Tongue (tissue), 2 donors: ENCODE data around the gene SLC44A1. TPM values are rescaled to one million over a fixed set of nuclear protein-coding genes. Genes with fewer than 3 reads are reported as not detected.

Experiments
- DNase-seq: peaks from one replicate; pipeline ENCODE4 v3.0.0-alpha.2; 2015
- total RNA-seq: library from RNA; depleted of rRNA; stranded (reverse); fragments of >200 nt; gene quantifications from one replicate; pipeline ENCODE4 v1.2.3, GENCODE V29; 2014

Gene SLC44A1
- total RNA-seq, 1 donor from 2014 or later: 32.0 TPM

DNA sequence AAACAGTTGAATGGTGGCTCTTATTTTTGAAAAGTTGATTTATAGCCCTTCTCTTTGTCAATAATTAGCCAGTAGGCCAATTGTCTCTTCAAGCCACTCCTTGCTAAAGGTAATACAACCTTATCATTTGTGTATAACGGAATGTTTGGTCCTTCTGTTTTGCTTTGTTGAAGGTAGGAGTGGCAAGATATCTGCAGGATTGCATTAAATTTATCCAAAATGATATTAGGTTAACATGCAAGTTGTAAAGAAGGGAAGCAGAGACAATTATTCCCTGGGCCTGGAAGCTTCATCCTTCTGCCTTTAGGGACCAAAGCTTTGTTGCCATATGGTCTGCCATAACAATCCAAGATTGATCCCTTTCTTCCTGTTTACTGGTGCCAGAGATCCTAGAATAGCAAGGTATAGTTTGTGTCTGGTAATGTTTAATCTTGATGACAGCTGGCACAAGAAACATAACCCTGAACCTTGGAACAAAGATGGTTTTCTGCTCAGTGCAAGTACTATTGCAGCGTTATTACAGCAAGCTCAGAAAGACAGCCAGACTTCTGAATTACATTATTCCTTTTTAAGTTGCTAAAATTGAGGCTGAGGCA lies 187.9 kb downstream of the SLC44A1 start:
- DNase-seq: no peak

DNA sequence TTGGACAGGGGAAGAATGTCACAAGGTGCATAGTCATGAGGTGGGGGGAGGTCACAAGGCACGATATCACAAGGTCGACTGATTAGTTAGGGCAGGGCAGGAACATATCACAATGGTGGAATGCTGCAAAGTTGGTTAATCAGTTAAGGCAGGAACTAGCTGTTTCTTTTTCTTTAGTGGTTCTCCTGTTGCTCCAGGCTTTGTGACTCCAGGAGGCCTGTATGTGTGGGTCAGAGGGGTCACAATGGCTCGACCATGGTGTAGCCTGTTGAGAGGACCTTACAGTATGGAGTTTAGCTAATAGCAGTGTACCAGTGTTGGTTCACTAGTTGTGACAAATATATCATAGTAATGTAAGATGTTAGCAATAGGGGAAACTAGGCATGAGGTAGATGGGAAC lies 191.0 kb downstream of the SLC44A1 start:
- no peak for DNase-seq

DNA sequence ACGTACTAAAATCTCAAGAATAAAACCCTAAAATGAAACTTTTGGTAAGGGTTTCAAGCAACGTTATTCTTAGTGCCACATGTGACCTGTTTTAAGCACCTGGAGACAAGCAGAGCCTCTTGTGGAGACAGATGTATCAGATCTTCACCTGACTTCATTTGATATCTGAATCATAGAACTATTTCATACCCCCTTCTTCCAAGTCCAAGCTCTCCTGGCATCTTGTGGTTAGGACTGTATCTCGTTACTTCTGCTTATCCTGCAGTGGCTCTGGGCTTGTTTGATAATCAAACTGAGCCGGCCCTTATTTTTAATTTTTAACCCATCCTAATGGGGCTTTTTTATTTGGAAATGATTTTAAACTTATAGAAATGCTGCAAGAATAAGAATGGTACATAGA lies 192.3 kb downstream of the SLC44A1 start:
- DNase-seq: no peak

DNA sequence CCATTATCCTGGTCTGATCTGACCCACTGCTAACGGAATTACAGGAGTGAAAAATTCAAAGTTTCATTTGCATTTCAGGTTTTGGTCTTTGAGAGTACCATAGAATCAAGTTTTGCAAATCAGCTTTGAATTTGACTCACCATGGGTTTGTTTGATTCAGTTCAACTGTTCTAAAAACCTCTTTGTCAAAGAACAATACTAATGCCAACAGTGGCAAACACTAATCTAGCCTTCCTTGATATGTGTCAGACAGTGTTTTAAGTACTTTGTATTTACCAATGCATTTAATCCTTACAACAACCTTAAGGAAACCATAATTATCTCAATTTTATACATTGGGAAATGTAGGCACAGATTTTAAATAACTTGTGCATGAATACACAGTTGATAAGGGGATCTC lies 193.3 kb downstream of the SLC44A1 start:
- DNase-seq: no peak

DNA sequence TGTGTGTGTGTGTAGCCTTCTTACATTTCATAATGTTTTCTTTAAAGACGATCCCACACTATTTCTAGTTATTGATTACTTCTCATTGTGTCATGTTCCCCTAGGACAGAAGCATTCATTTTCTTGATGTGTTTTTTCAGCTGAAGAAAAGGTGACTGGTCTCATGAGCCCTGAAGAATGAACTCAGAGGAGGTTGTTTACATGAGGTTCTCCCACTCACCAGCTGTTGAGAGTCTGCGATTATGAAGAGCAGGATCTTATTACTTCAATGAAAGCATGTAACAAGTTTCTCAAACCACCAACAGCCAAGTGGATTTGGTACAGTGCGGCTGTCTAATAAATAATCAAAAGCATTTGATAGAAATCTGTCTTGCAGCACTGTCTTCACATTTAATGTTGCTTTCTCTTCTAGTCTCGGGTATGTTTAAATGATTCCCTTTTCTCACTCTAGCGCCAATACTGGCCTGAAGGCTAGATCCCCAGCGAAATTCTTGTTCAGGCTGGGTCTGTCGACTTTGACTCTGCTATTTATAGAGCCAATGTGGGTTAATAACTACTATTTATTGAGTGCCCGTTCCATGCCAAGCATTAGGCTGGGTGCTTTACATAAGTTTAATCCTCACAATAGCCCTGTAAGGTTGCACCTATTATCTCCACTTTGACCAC lies 193.8 kb downstream of the SLC44A1 start:
- DNase-seq: peak; percentile 80

DNA sequence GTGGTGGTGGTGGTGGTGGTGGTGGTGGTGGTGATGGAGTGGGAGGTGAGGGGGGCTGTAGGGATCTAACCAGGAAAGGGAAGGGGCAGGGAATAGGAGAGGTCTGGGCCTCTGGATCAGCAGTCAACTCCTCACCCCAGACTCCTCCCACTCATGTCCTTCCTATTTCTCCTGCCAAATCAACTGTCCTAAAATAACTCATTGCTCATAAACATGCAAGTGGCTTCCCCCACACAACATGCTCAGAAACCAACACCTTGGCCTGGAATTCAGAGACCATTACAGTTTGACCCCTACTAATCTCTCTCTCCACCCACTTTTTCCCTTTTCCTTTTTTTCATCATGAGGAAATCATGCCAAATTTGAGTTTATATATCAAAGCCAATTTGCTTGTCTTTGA lies 195.0 kb downstream of the SLC44A1 start:
- peak; percentile 63 for DNase-seq

DNA sequence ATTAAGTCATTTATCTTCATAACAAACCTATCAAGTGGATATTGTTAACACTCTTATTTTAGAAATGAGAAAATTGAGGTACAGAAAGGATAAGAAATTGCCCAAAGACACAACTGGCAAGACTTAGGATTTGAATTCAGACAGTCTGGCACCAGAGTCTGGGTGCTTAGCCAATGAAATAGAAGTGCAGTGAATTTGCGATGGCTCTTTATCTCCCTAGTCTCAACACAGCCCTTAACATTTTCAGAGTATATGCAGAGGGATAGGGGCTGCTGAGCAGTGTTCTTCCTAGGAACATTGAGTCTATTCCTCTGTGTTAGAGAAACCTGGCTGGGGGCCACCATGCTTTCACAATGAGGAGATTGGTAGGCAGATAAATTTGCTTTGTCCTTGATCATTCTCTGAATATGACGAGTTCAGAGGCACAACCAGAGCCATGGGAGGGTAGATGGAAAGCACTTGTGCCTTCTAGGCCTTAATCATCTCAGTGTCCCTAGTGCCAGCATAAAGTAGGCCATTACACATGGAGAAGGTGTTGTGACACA lies 197.2 kb downstream of the SLC44A1 start:
- DNase-seq: no peak

DNA sequence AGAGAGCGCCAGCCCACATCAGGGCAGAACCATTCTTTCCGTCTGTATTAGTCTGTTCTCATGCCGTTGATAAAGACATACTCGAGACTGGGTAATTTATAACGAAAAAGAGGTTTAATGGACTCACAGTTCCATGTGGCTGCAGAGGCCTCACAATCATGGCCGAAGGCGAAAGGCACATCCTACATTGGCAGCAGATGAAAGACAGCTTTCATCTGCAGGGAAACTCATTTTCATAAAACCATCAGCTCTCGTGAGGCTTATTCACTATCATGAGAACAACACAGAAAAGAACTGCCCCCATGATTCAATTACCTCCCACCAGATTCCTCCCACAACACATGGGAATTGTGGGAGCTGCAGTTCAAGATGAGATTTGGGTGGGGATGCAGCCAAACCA lies 198.7 kb downstream of the SLC44A1 start:
- no peak for DNase-seq

DNA sequence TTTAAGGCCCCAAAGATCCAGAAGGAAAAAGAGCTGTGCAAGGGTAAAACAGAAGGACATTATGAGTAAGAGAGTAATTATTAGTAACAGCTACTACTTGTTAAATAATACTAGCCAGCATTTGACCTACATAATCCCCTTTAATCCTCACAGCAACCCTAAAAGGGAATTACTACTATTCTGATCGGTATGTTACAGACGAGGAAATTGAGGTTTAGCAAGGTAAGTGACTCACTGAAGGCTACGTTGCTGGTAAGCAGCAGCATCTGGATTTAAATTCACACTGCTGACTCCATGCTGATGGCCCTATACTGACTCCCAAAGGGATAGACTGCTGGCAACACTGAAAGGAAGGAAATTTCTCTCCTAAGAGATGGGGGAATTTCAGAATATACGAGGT lies 199.7 kb downstream of the SLC44A1 start:
- no peak for DNase-seq

DNA sequence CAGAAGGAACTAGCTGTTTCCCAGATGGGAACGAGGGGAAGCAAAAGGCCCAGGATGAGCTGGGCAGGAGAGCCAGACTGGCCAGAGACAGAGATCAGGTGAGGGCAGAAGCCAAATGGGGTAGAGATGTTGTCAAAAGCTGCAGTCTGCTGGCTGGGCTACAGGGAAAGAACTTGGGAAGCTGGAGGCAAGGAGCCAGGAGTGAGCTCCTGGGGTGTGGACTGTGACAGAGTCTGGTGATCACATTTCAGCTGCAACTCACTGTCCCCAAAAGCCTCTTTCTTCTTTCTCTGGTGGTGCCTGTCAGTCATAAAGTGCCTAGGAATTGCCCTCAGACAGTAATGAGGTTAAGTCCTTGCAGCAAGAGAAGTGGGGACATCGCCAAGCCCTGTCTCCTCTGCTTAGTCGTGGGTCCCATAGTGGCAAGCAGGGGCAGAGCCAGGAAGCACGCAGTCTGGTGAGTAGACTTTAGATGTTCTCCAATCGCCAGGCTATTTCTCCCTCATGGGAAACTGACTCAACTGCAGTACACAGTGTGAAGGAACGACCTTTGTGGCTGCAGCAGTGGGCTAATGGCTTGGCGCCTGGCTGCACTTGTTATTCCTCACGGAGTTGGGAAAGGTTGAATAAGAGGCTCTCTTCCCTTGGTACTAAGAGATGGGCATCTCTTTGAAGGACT lies 200.9 kb downstream of the SLC44A1 start:
- peak; percentile 71 for DNase-seq

DNA sequence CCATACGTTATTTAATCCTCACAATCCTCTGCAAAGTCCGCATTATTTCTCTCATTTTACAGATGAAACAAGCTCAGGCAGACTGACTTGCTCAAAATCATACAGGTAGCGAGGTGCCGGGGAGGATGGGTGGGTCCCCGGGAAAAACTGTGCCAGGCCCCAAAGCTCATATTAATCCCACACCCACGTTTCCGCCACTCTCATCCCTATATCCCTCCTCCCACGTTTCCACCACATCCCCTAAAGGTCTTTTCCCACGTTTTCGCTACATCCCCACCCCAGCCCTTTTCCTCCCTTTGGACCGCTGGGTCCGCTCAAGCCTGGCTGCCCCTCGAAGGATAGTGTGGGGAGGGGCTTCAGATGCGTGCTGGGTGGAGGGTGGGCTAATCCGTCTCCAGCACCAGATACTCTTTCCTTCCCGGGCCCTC lies 202.9 kb downstream of the SLC44A1 start:
- no peak for DNase-seq

DNA sequence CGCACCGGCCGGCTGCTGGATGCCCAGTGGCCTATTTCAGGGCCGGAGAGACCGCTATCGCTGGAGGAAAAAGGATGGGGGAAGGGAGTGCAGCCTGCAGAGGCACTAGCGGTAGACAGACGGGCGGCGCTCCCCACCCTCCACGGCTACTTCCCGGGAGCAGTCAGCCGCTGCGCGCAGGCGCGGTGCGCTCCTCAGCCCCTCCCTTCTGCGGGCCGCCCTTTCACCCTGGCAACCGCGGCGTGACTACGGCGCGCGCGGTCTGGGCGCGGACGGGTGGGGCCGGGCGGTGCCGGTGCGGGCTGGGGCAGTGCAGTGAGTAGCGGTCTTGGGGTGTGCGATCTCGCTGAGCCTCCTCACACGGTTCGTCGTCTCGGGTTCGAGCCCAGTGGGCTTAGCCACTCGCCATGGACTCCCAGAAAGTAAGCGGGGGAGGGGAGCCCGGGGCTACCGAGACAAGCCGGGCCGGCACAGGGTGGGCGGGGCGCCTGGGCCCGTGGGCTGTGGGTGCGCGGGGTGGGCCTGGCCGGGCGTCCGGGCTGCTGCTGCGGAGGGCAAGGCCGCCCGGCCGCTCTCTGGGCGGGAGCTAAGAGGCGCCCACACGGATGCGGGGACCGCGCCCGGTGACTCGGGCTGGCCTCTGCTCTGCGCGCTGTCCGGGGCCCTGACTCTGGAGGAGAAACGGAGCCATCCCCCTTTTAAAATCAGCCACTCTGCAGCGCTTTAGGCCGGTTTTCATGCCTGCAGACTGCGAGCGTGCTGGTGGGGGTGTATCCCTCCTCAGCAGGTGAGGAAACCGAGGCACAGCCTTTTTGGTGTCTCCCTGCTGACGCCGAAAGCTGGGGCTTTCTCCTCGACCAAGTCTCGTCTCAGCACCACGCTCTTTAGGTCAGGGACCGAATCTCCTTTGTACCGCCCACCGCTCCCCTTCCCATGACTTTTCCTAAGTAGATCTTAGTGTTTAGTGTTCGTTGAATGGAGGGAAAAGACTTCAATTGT lies 203.7 kb downstream of the SLC44A1 start, which contains the start of gene FSD1L:
Gene FSD1L (plus strand): TSS at position 221 of the 999 bp plus-strand sequence. CDS start 187 bp downstream, at position 408.
- DNase-seq: peak; percentile 95

DNA sequence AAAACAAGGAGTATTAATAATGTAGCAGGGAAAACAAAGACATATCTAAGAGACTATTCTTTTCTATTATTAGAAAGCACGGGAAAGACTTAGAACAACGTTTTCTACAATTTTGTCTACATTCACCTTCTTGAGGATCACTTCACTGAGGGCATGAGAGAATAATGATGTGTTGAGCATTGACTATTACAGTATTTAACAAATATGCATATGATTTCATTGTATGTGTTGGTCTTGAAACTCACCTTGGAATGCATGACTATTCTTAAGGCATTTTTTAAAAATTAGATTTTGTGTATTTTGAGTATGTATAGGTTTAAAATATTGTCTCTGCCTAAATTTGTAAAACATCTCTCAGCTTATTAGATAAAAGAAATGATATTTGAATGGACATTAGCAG lies 204.6 kb downstream of the SLC44A1 start:
- no peak for DNase-seq

DNA sequence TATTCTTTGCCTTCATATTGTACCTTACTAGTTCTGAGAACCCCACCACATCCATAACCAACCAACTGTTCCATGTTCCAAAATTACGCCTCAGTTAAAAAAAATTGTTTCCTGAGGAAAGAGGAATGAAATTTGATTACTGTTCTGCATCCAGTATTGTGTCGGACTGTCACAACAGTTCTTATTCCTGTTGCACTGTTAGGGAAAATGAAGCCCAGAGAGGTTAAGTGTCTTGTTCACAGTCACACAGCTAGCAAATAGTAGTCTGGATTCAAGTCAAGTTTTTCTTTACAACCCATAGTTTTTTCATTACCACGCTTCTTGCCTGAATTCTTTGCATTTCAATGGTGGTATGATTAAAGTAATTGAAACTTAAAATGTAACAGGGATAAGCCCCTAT lies 207.7 kb downstream of the SLC44A1 start:
- DNase-seq: no peak

DNA sequence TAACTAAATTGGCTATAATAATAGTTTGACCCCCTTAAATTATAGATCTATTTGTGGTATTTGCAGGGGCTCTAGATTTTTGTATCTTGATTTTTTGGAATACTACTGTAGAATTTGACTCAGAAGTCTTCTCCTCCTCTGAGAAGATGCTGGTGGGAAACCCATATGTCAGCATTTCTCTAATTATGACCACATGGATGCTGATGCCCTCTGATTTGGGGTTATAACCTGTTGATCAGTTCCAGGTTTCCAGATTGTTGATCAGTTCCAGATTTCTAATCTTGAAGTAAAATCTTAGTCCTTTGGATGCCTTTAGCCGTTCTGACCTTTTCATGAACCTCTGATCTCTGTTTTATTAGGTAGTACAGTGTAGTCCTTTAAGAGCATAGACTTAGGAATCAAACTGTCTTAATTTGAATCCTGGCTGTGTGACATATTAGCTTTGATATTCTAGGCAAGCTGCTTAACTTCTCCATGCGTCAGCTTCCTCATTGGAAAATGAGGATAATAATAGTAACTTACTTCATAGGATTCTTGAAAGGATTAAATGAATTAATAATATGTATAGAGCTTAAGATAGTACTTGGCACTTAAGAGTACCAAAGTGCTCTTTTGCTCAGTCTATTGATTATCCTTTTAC lies 211.5 kb downstream of the SLC44A1 start:
- DNase-seq: no peak

DNA sequence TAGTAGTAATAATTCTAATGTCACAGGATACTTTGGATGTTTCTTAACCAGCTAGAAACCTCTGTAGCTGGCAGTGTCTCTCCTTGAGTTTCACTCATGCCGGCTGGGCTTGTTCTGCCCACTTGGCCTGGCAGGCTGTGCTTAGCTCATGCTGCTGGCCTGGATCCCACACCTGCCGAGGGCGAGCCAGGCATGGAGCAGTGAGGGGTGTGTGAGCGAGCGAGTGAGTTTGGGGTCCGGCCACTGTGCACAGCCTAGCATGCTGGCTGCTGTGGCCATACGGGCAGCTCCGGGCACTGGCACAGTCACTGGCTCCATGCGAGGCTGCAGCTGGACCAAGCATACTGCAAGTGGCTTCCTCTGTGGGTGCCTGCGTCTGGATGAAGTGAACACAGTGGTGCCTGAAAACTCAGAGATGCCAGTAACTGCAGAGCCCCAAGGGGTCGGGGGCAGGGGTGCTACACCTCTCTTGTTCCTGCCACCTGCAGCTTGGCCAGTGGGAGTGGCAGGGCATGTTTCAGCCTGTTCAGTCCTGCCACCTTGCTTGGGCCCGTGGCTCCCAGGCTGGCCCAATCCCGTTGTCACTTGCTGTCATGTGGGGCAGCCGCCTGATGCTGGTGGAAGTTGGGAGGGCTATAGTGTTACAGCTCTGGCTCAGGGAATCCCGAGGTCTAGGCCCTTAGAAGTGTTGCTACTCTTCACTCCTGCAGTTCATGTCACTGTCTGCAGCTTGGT lies 213.3 kb downstream of the SLC44A1 start:
- DNase-seq: no peak

DNA sequence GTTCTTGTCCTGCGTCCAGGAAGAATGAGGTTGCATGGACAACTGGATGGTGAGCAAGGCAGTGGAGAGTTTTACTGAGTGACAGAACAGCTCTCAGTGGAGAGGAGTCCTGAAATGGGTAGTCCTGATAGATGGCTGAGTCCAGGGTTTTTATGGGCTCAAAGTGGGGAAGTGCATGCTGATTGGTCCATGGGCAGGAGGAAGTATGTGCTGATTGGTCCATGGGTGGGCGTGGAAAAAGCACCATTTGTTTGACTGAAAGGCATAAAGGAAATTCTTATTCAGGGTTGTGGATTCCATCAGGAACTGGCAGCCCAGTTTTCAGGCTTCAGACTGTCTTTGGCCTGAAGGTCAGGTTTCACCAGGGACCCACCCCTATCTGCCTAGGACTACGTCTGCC lies 214.0 kb downstream of the SLC44A1 start:
- DNase-seq: no peak

DNA sequence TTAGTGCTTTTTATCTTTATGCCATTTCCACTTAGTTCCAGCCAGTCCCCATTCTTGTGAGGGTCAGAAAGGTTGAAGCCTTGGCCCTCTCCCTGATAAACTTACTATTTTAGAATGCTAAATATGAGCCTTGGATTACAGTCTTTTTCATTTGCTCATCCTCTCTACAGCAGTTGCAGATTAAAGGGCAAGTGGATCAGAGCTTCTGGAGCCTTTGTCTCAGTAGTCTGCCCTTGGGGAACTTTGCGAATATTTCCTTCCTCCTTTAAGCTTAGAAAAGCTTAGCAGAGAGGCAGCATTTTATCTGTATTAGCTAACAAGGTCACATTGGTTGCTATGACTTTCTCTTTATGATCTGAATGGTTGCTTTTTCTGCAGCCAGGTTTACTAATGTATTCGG lies 214.9 kb downstream of the SLC44A1 start:
- no peak for DNase-seq

DNA sequence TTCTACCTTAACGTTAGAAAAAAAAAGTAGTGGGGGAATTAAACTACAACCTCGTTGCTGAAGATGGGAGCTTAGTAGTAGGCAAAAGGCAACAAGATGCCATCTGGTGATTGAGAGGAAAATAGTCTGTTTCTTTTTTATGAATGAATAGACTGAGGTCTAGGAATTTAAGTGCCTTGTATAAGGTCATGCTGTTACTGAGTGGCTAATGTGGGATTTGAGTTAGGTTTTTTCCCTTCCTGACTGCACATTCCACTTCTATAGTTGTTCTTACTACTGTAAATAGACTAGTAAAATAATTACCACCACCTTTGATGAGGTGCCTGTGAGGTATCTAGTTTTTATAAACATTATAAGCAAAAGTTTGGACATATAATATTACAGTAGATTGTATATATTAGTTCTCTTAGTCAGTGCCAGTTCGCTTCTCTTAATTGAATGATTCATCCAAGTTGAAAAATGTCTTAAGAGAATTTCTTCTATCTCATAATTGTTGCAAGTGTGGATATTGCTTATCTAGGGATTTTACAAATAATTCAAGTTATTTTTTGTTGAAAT lies 222.5 kb downstream of the SLC44A1 start:
- DNase-seq: no peak

DNA sequence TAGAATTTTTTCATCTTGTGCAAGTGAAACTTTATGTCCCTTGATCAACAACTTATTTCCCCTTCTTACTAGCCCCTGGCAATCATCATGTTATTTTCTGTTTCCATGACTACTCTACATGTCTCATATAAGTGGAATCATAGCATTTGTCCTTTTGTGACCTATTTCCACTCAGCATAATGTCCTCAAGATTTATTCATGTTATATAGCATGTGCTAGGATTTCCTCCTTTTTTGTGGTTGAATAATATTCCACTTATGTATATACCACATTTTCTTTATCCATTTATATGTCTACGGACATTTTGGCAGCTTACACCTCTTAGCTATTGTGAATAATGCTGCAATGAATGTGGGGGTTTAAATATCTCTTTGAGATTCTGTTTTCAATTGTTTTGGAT lies 224.4 kb downstream of the SLC44A1 start:
- no peak for DNase-seq

DNA sequence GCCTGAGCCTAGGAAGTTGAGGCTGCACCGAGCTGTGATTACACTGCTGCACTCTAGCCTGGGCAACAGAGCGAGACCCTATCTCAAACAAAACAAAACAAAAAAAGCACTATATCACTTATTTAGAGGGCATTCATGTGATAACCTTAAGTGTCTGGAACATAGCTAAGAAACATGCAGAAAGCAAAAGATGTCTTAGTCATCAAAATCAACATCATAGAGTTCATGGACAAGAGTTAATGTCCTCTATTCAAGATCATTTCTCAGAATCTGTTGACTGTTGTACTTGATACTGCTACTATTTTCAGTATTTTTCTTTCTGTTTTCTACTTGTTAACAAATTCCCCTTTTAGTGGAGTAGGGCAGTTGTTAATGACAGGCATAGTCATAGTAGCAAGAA lies 228.8 kb downstream of the SLC44A1 start:
- no peak for DNase-seq
